Nephron progenitor cell (in vitro differentiated cells): ENCODE measurements around the gene FAM181B.

ENCODE experiments used
- DNase-seq: peaks from one replicate; pipeline ENCODE4 v3.0.0; 2021
- H3K27ac Mint-ChIP-seq: 2 replicates; pipeline ENCODE4 v1.8.0; 2021; ENCODE audit warnings: mild to moderate bottlenecking, moderate library complexity, mixed read lengths
- H3K27me3 Mint-ChIP-seq: 2 replicates; pipeline ENCODE4 v1.8.0; 2021; ENCODE audit warnings: mild to moderate bottlenecking, low read depth, mixed read lengths; ENCODE audit not compliant: poor library complexity
- H3K36me3 Mint-ChIP-seq: 2 replicates; pipeline ENCODE4 v1.8.0; 2021; ENCODE audit warnings: low read depth, mixed read lengths
- H3K4me1 Mint-ChIP-seq: 2 replicates; pipeline ENCODE4 v1.8.0; 2021; ENCODE audit warnings: mixed read lengths
- H3K4me3 Mint-ChIP-seq: 2 replicates; pipeline ENCODE4 v1.8.0; 2021; ENCODE audit warnings: mild to moderate bottlenecking, moderate library complexity, mixed read lengths
- H3K9me3 Mint-ChIP-seq: 2 replicates; pipeline ENCODE4 v1.8.0; 2021; ENCODE audit warnings: mild to moderate bottlenecking, moderate library complexity, mixed read lengths
- CTCF ChIP-seq: fragments of 200-600 bp; sonication (generic); IDR thresholded peaks from 2 replicates; pipeline ENCODE4 v1.5.0; 2021; ENCODE audit warnings: antibody characterized with exemption

Gene FAM181B, protein sequence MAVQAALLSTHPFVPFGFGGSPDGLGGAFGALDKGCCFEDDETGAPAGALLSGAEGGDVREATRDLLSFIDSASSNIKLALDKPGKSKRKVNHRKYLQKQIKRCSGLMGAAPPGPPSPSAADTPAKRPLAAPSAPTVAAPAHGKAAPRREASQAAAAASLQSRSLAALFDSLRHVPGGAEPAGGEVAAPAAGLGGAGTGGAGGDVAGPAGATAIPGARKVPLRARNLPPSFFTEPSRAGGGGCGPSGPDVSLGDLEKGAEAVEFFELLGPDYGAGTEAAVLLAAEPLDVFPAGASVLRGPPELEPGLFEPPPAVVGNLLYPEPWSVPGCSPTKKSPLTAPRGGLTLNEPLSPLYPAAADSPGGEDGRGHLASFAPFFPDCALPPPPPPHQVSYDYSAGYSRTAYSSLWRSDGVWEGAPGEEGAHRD

DNA sequence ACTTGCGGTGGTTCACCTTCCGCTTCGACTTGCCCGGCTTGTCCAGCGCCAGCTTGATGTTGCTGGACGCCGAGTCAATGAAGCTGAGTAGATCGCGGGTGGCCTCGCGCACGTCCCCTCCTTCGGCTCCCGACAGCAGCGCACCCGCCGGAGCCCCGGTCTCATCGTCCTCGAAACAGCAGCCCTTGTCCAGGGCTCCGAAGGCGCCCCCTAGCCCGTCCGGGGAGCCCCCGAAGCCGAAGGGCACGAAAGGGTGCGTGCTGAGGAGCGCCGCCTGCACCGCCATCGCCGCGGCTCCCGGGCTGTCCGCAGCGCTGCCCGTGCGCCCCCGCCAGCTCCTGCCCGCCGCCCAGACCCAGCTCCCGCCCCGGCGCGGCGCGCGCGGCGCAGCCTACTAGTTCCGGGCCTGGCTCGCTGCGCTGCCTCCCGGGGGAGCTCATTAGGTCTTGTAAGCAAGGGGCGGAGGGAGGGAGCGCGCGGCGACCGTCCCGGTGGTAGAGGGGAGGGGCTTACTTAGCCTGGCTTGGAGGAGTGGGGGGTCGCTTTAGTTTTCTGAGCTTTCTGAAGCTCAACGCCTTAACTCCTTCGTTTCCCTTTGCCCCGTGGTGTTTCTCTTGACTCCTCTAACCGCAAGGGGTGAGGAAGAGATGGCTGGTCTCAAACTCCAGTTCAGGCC, at the start of gene FAM181B:
Gene FAM181B (minus strand): TSS at position 421 of the 676 bp plus-strand sequence. CDS start 135 bp downstream, at position 286.
- H3K9me3 Mint-ChIP-seq = no peaks in the 10 kb centered on the region
- no peaks in the 10 kb centered on the region for H3K36me3 Mint-ChIP-seq
- peak within 1 kb of the TSS; percentile 78 for H3K4me3 Mint-ChIP-seq
- H3K27me3 Mint-ChIP-seq = peaks cover 83% of the 10 kb centered on the region
- DNase-seq = peak; percentile 88
- no peak within 1 kb of the TSS for H3K27ac Mint-ChIP-seq
- peaks cover 21% of the 10 kb centered on the region for H3K4me1 Mint-ChIP-seq
- TF ChIP-seq CTCF = no peak

- no peaks in the 10 kb centered on the region for H3K36me3 Mint-ChIP-seq
- peaks cover 19% of the 10 kb centered on the region for H3K9me3 Mint-ChIP-seq
- H3K27me3 Mint-ChIP-seq = peaks cover 3% of the 10 kb centered on the region
- no peak for DNase-seq
- H3K4me1 Mint-ChIP-seq = no peaks in the 10 kb centered on the region
- no peak for TF ChIP-seq CTCF
- H3K27ac Mint-ChIP-seq = no peak overlapping the region
- no peak overlapping the region for H3K4me3 Mint-ChIP-seq
Observed at GRCh38 chr11:82782825-82783374, 49.2 kb upstream of the FAM181B start.

DNA sequence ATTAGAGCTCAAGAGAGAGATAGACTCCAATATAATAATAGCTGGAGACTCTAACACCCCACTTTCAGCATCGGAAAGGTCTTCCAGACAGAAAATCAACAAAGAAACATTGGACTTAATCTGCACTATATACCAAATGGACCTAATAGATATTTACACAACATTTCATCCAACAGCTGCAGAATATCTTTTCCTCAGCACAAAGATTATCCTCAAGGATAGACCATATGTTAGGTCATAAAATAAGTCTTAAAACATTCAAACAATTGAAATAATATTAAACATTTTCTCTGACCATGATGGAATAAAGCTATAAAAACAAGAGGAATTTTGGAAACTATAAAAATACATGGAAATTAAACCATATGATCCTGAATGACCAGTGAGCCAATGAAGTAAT, 45.1 kb upstream of the FAM181B start:
- H3K27ac Mint-ChIP-seq = no peak overlapping the region
- TF ChIP-seq CTCF = no peak
- no peaks in the 10 kb centered on the region for H3K36me3 Mint-ChIP-seq
- DNase-seq = no peak
- H3K27me3 Mint-ChIP-seq = peaks cover 3% of the 10 kb centered on the region
- no peak overlapping the region for H3K4me3 Mint-ChIP-seq
- no peaks in the 10 kb centered on the region for H3K4me1 Mint-ChIP-seq
- peaks cover 38% of the 10 kb centered on the region for H3K9me3 Mint-ChIP-seq

DNA sequence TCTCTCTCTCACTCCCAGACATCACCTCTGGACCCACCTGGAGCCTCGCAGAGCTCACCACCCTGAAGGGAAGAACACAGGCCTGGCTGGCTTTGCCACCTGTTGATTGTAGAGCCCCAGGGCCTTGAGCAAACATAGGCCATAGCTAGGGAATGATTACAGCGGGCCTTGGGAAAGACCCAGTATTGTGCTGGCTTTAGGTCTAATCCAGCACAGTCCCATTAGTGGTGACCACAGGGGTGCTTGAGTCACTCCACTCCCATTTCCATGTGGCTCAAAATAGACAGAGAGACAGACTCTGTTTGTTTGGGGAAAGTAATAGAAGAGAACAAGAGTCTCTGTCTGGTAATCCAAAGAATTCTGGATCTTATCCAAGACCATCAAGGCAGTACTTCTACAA, 42.7 kb upstream of the FAM181B start:
- no peak overlapping the region for H3K4me3 Mint-ChIP-seq
- H3K4me1 Mint-ChIP-seq = no peaks in the 10 kb centered on the region
- DNase-seq = no peak
- no peaks in the 10 kb centered on the region for H3K36me3 Mint-ChIP-seq
- peaks cover 3% of the 10 kb centered on the region for H3K27me3 Mint-ChIP-seq
- H3K27ac Mint-ChIP-seq = no peak overlapping the region
- peaks cover 23% of the 10 kb centered on the region for H3K9me3 Mint-ChIP-seq
- TF ChIP-seq CTCF = no peak

DNA sequence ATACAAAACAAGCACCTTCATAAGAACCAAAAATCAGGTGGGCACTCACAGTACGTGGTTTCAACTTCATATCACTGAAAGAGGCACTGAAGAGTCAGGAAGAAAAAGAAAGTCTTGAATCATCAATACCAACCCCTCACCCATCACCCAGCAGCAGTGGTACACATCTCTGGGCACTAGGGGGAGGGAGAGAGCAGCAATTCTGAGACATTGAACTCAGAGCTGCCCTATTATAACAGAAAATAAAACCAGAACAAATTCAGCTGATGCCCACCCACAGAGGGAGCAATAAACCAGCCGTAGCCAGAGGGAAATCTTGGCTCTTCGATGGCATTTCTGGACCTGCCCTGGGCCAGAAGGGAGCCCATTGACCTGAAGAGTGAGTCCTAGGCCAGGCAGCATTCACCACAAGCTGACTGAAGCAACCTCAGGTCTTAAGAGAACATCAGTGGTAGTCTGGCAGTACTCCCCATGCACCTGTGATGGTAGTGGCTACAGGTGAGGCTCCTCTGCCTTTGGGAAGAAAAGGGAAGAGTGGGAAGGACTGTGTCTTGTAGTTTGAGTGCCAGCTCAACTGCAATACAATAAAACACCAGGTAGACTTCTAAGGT, 42.2 kb upstream of the FAM181B start:
- H3K9me3 Mint-ChIP-seq = peaks cover 19% of the 10 kb centered on the region
- no peaks in the 10 kb centered on the region for H3K4me1 Mint-ChIP-seq
- H3K36me3 Mint-ChIP-seq = no peaks in the 10 kb centered on the region
- DNase-seq = peak; percentile 43
- no peak overlapping the region for H3K4me3 Mint-ChIP-seq
- peaks cover 3% of the 10 kb centered on the region for H3K27me3 Mint-ChIP-seq
- TF ChIP-seq CTCF = peak; percentile 50
- no peak overlapping the region for H3K27ac Mint-ChIP-seq
